ENCODE data around the gene EHD1.

Gene EHD1

GRCh38 chr11:64878223-64878493 is 263 bp downstream of the EHD1 start:
- no peak for TF ChIP-seq POLR2A (IDR thresholded peaks at IDR 0.05; ENCODE audit: low read depth, low read length)
- DNase-seq (ENCODE audit: insufficient read length, low spot score), result no peak
- no peak for FAIRE-seq

GRCh38 chr11:64877390-64878222 is 815 bp downstream of the EHD1 start:
- TF ChIP-seq POLR2A (IDR thresholded peaks at IDR 0.05; ENCODE audit: low read depth, low read length), result no peak; the same call in 1 of the 2 replicates
- DNase-seq (ENCODE audit: insufficient read length, low spot score) (no peak), FAIRE-seq (no peak)

- FAIRE-seq, result no peak
Measured at GRCh38 chr11:64876835-64877341, 1.5 kb downstream of the EHD1 start.

GRCh38 chr11:64876229-64876750 is 2.1 kb downstream of the EHD1 start:
- no peak for TF ChIP-seq POLR2A (IDR thresholded peaks at IDR 0.05; ENCODE audit: low read depth, low read length)
- no peak for FAIRE-seq
- no peak for DNase-seq (ENCODE audit: insufficient read length, low spot score)

More at GRCh38 chr11:64876835-64877341, 1.5 kb downstream of the EHD1 start:
- no peak; the same call in 1 of the 2 replicates for TF ChIP-seq POLR2A (IDR thresholded peaks at IDR 0.05; ENCODE audit: low read depth, low read length)
- DNase-seq (ENCODE audit: insufficient read length, low spot score), result no peak

DNA sequence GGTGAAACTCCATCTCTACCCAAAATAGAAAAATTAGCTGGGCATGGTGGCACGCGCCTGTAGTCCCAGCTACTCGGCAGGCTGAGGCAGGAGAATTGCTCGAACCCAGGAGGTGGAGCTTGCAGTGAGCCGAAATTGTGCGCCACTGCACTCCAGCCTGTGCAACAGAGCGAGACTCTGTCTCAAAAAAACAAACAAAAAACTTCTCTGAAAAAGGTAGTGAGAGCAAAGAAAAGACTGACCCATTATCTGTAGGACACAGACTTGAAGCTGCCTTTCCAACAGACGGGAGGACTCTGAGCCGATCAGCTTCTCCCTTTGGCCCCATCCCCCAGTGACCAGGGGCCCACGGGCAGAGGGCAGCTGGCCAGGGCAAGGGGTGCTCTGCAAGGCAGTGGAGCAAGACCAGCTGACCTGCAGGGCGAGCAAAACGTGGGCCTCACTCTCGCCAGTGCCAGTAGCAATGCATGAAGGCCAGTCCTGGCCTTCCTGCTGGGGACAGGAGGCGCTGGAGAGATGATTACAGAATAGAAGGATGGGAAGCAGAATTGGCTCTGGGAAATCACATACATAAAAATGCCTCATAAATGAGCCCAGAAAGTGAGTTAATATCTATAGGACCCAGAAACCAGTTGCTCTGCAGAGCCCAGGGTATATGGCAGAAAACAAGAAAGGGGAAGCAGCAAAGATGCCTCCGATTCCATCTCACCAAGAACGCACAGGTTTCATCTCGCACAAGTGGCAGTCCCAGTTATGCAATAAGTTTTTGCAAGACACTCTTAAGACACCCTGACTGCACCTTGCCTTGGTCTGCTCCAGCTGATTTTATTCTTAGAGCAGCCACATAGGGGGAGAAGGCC is 2.8 kb downstream of the EHD1 start:
- no peak for TF ChIP-seq POLR2A (IDR thresholded peaks at IDR 0.05; ENCODE audit: low read depth, low read length)
- no peak for FAIRE-seq
- DNase-seq (ENCODE audit: insufficient read length, low spot score), result no peak

GRCh38 chr11:64874308-64875240 is 3.8 kb downstream of the EHD1 start:
- no peak for TF ChIP-seq POLR2A (IDR thresholded peaks at IDR 0.05; ENCODE audit: low read depth, low read length)
- DNase-seq (ENCODE audit: insufficient read length, low spot score) (no peak), FAIRE-seq (no peak)

DNA sequence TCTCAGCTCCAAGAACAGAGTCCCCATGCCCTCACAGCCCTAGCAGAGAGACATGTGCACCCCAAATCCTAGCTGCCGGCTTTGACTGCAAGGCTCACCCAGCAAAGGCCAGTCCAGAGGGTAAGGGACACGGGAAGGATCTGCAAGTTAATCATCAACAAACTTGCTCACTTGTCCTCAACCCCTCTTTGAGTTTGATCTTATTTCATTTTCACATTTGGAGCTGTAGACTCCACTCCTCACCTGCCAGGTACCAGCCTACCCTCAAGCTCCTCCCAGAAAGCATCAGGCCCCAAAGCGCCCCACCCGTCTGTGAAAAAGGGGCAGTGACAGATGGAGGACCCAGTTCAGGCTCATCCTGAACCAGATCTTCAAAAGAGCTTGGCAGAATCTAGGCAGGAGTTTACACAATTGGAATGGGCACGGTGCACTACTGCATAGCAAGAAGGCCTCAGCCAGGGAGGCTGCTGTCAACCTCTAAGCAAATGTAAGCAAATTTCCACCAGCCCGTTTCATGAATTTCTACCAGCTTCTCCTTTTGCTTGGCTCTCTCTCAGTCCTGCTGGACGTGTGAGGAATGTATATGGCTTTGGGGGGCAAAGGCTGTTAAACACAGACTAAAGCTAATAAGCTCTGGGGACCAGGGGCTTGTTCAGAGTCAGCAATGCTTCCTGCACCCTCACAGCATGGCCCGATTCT is 5.5 kb downstream of the EHD1 start:
- TF ChIP-seq POLR2A (IDR thresholded peaks at IDR 0.05; ENCODE audit: low read depth, low read length), result no peak
- no peak for FAIRE-seq
- no peak for DNase-seq (ENCODE audit: insufficient read length, low spot score)

- no peak for FAIRE-seq
- no peak for TF ChIP-seq POLR2A (IDR thresholded peaks at IDR 0.05; ENCODE audit: low read depth, low read length)
- no peak for DNase-seq (ENCODE audit: insufficient read length, low spot score)
Measured at GRCh38 chr11:64871492-64871891, 6.9 kb downstream of the EHD1 start.

- DNase-seq (ENCODE audit: insufficient read length, low spot score), result no peak
- no peak for FAIRE-seq
- TF ChIP-seq POLR2A (IDR thresholded peaks at IDR 0.05; ENCODE audit: low read depth, low read length), result no peak
Measured at GRCh38 chr11:64870893-64871466, 7.4 kb downstream of the EHD1 start.

DNA sequence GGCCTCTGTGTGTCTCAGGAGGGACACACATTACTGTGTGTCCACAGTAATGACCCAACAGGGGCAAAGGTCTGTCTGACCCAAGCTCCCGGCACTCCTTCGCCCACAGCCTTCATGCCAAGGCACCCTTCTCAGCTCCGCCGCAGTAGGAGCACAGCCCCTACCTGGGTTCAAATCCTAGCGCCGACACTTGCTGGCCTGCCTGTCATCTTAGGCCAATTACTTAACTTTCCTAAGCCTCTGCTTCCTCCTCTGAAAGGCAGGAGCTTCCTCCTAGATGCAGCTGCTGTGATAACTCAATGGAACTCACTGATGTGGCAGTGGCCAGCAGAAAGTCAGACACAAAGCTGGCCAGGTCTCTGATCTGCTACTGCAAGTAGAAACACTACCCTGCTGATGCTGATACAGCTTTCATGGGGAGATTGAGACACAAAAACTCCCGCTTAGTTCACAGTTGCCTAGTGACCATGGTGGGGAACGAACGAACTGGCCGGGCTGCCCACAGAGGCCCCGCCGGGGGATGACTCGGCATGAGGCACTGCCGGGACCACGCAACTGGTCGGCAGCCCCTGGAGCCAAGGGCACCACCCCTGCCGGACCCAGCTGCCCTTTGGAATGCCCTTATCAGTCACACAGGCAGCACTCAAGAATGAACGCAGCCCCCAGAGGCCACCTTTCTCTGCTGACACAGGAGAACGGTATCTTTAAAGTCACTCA is 8.1 kb downstream of the EHD1 start:
- TF ChIP-seq POLR2A (IDR thresholded peaks at IDR 0.05; ENCODE audit: low read depth, low read length), result no peak
- DNase-seq (ENCODE audit: insufficient read length, low spot score) (peak; percentile 76), FAIRE-seq (no peak)

DNA sequence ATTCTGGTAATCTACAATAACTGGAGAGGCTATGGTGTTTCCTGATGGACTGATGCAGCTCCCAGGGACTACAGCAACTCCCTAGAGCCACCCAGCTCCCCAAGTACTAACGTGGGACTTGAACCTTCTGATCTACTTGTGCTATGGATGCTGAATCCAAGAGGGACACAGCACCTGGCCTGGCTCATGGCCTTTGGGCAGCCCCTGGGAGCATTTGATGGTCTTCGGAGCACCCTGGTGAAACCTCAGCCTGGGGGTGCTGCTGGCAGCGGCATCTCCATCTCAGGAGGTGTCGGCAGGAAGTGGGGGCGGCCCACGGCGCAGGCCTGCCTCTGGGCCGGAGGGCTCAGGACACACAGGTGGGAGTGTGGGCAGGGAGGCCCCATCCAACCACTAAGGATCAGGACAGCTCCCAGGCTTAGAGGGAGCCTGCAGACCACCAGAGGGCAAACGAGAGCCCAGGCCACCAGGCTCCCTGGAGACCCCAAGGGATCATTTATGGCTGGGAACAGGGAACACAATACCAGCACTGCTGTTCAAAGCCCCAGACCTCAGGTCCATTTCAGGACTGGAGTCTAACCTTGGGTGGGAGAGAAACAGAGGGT is 8.7 kb downstream of the EHD1 start:
- DNase-seq (ENCODE audit: insufficient read length, low spot score), result no peak
- TF ChIP-seq POLR2A (IDR thresholded peaks at IDR 0.05; ENCODE audit: low read depth, low read length), result peak; percentile 12; the same call in 1 of the 2 replicates
- no peak for FAIRE-seq

Data from H54 (cell line).